Testis (tissue), 2 donors: ENCODE data around the gene TAB2.

Experiments used
- CTCF ChIP-seq, 3 experiments: fragments of 450-650 bp in 2 of 3; fragments of 200-600 bp in 1 of 3; sonication (generic) in 1 of 3; IDR thresholded peaks; one replicate each; pipeline ENCODE4 v1.5.1; 2016 to 2019; ENCODE audit warnings: antibody characterized with exemption in 3 of 3, mild to moderate bottlenecking in 2 of 3, moderate library complexity in 1 of 3
- POLR2A ChIP-seq: fragments of 450-650 bp; IDR thresholded peaks from one replicate; pipeline ENCODE4 v1.6.1; 2017; ENCODE audit warnings: antibody characterized with exemption, mild to moderate bottlenecking, moderate library complexity

DNA sequence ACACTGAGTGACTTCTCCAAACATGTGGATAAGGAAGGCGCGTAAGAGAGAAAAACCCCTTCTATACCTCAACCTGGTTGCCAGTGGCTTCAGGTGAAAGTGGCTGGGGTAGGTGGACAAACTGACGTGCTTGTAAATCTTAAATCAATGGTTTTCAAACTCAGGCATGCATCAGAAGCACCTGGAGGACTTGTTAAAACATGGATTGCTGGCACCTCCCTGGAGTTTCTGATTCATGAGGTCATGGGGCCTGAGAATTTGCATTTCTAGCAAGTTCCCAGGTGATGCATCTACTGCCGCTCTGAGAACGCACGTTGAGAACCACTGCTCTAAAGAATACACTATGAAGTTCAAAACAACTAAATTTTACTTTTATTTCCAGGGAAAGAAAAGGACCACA lies 31.9 kb upstream of the TAB2 start:
- TF ChIP-seq POLR2A (no peak), CTCF (IDR thresholded peaks at IDR 0.05) (no peak)
